Measurements from ENCODE around the gene CD22. TPM values are rescaled to one million over a fixed set of nuclear protein-coding genes. Genes with fewer than 3 reads are reported as not detected.

Gene CD22
- total and polyA plus RNA-seq, 2 of the 13 experiments (the other 11 are each of a cell fraction or from before 2014, with no cell fraction given): 0.71 to 1.7 TPM

- no peak for TF ChIP-seq SNAPC4 (CRISPR knock-in tag; IDR thresholded peaks at IDR 0.05)
- TF ChIP-seq SYNCRIP (IDR thresholded peaks at IDR 0.05; ENCODE audit: insufficient read depth, low read depth, low read length): no peak
- no peak for TF ChIP-seq ATF7 (IDR thresholded peaks at IDR 0.05)
- TF ChIP-seq ATF7 (CRISPR knock-in tag; IDR thresholded peaks at IDR 0.05): no peak
- no peak for TF ChIP-seq ZNF207 (IDR thresholded peaks at IDR 0.05; ENCODE audit: borderline replicate concordance)
- no peak for TF ChIP-seq ZSCAN5A (CRISPR knock-in tag; IDR thresholded peaks at IDR 0.05; ENCODE audit: borderline replicate concordance)
- TF ChIP-seq ZNF572 (CRISPR knock-in tag; IDR thresholded peaks at IDR 0.05): no peak
- TF ChIP-seq KLF11 (CRISPR knock-in tag; IDR thresholded peaks at IDR 0.05): no peak
- no peak for TF ChIP-seq SMARCE1 (IDR thresholded peaks at IDR 0.05; ENCODE audit: borderline replicate concordance)
- TF ChIP-seq PAF1 (CRISPR knock-in tag; IDR thresholded peaks at IDR 0.05): no peak
- no peak for TF ChIP-seq POLR2AphosphoS5 (IDR thresholded peaks at IDR 0.05; ENCODE audit: low read depth, low read length)
- no peak for TF ChIP-seq ZNF20 (CRISPR knock-in tag; IDR thresholded peaks at IDR 0.05)
- TF ChIP-seq MEIS1 (CRISPR knock-in tag; IDR thresholded peaks at IDR 0.05; ENCODE audit: borderline replicate concordance): no peak
- TF ChIP-seq ZNF343 (CRISPR knock-in tag; IDR thresholded peaks at IDR 0.05): no peak
- TF ChIP-seq, protein P1, sequence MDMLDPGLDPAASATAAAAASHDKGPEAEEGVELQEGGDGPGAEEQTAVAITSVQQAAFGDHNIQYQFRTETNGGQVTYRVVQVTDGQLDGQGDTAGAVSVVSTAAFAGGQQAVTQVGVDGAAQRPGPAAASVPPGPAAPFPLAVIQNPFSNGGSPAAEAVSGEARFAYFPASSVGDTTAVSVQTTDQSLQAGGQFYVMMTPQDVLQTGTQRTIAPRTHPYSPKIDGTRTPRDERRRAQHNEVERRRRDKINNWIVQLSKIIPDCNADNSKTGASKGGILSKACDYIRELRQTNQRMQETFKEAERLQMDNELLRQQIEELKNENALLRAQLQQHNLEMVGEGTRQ (IDR thresholded peaks at IDR 0.05; ENCODE audit: low read depth, low read length): no peak
- TF ChIP-seq, protein P1 (CRISPR knock-in tag; IDR thresholded peaks at IDR 0.05; ENCODE audit: borderline replicate concordance): no peak
- TF ChIP-seq NR3C1 (CRISPR knock-in tag; IDR thresholded peaks at IDR 0.05): no peak
- TF ChIP-seq ZNF619 (CRISPR knock-in tag; IDR thresholded peaks at IDR 0.05): no peak
- no peak for TF ChIP-seq MED8 (CRISPR knock-in tag; IDR thresholded peaks at IDR 0.05; ENCODE audit: insufficient replicate concordance)
- no peak for TF ChIP-seq ZSCAN20 (CRISPR knock-in tag; IDR thresholded peaks at IDR 0.05; ENCODE audit: borderline replicate concordance)
- TF ChIP-seq ZMYM2 (CRISPR knock-in tag; IDR thresholded peaks at IDR 0.05): no peak
- TF ChIP-seq PAX8 (CRISPR knock-in tag; IDR thresholded peaks at IDR 0.05; ENCODE audit: borderline replicate concordance): no peak
- no peak for TF ChIP-seq KDM1A (CRISPR knock-in tag; IDR thresholded peaks at IDR 0.05)
Observed at GRCh38 chr19:35352448-35353304, 23.7 kb downstream of the CD22 start (continued).

Data from HepG2 (cell line).